Measurements from ENCODE around the gene ACVR1B. TPM values are rescaled to one million over a fixed set of nuclear protein-coding genes. Genes with fewer than 3 reads are reported as not detected.
"Not testable (repeated sequence)": the region's sequence is repeated elsewhere in the genome, so short reads cannot be mapped to it uniquely, and the experiment has no call there.

ACVR1B gene
- total RNA-seq, 1 donor from 2014 or later: 13.8 TPM

GRCh38 chr12:51977320-51977753 is 25.8 kb downstream of the ACVR1B start:
- peaks cover 13% of the 10 kb centered on the region for H4K20me1 ChIP-seq (ENCODE audit: insufficient read depth, low read length)
- H3K9me3 Mint-ChIP-seq (ENCODE audit: unreplicated experiment): no peaks in the 10 kb centered on the region
- peaks cover 8% of the 10 kb centered on the region for H3K36me3 ChIP-seq (ENCODE audit: insufficient read depth, low read length)
- peaks cover 46% of the 10 kb centered on the region for H3K4me1 ChIP-seq (ENCODE audit: insufficient read depth, low read length)
- peaks cover 18% of the 10 kb centered on the region for H3K36me3 Mint-ChIP-seq (ENCODE audit: low read depth, unreplicated experiment)
- H3K79me2 ChIP-seq (ENCODE audit: insufficient read depth, low read length): peaks cover 19% of the 10 kb centered on the region
- H3K4me3 ChIP-seq (ENCODE audit: insufficient read depth, low read depth, low read length): no peak overlapping the region
- no peak overlapping the region for H3K27ac Mint-ChIP-seq (ENCODE audit: unreplicated experiment)
- DNase-seq (ENCODE audit: low read depth) (peak; percentile 36), FAIRE-seq (no peak)
- H3K4me2 ChIP-seq (ENCODE audit: low read length): no peak overlapping the region
- TF ChIP-seq CTCF (IDR thresholded peaks at IDR 0.05; ENCODE audit: insufficient read depth, low read depth, low read length): no peak
- no peak for TF ChIP-seq EZH2 (IDR thresholded peaks at IDR 0.05; ENCODE audit: insufficient read depth, low read length)
- no peaks in the 10 kb centered on the region for H3K27me3 Mint-ChIP-seq (ENCODE audit: low read depth, unreplicated experiment)
- H3K27me3 ChIP-seq (ENCODE audit: insufficient read depth, low read length): no peaks in the 10 kb centered on the region
- no peak overlapping the region for H3K27ac ChIP-seq (ENCODE audit: low read depth, low read length)
- H2AFZ ChIP-seq (ENCODE audit: low read depth, low read length): no peak overlapping the region
- peaks cover 49% of the 10 kb centered on the region for H3K4me1 Mint-ChIP-seq (ENCODE audit: low read depth, unreplicated experiment)
- H3K9ac ChIP-seq (ENCODE audit: low read length): no peak overlapping the region
- H3K9me3 ChIP-seq (ENCODE audit: insufficient read depth, low read depth, low read length): no peaks in the 10 kb centered on the region
- H3K4me3 Mint-ChIP-seq (ENCODE audit: unreplicated experiment): no peak overlapping the region

GRCh38 chr12:51979306-51979705 is 27.8 kb downstream of the ACVR1B start:
- FAIRE-seq; H3K36me3 ChIP-seq (ENCODE audit: insufficient read depth, low read length); H3K4me3 Mint-ChIP-seq (ENCODE audit: unreplicated experiment): not testable (repeated sequence)

GRCh38 chr12:51980051-51980808 is 28.7 kb downstream of the ACVR1B start:
- Histone ChIP-seq H3K9ac (ENCODE audit: low read length) (no peak overlapping the region), H3K4me1 (ENCODE audit: insufficient read depth, low read length) (peaks cover 18% of the 10 kb centered on the region), H3K4me3 (ENCODE audit: insufficient read depth, low read depth, low read length) (no peak overlapping the region), H3K9me3 (ENCODE audit: insufficient read depth, low read depth, low read length) (no peaks in the 10 kb centered on the region), H3K4me2 (ENCODE audit: low read length) (no peak overlapping the region), H4K20me1 (ENCODE audit: insufficient read depth, low read length) (no peaks in the 10 kb centered on the region), H3K27me3 (ENCODE audit: insufficient read depth, low read length) (no peaks in the 10 kb centered on the region), H3K36me3 (ENCODE audit: insufficient read depth, low read length) (peaks cover 18% of the 10 kb centered on the region), H3K79me2 (ENCODE audit: insufficient read depth, low read length) (peaks cover 6% of the 10 kb centered on the region), H3K27ac (ENCODE audit: low read depth, low read length) (no peak overlapping the region), H2AFZ (ENCODE audit: low read depth, low read length) (no peak overlapping the region)
- no peak for FAIRE-seq
- peaks cover 23% of the 10 kb centered on the region for H3K4me1 Mint-ChIP-seq (ENCODE audit: low read depth, unreplicated experiment)
- no peaks in the 10 kb centered on the region for H3K9me3 Mint-ChIP-seq (ENCODE audit: unreplicated experiment)
- no peak for DNase-seq (ENCODE audit: low read depth)
- H3K4me3 Mint-ChIP-seq (ENCODE audit: unreplicated experiment): no peak overlapping the region
- H3K36me3 Mint-ChIP-seq (ENCODE audit: low read depth, unreplicated experiment): peaks cover 25% of the 10 kb centered on the region
- no peak overlapping the region for H3K27ac Mint-ChIP-seq (ENCODE audit: unreplicated experiment)
- no peak for TF ChIP-seq EZH2 (IDR thresholded peaks at IDR 0.05; ENCODE audit: insufficient read depth, low read length)
- peak; percentile 99 for TF ChIP-seq CTCF (IDR thresholded peaks at IDR 0.05; ENCODE audit: insufficient read depth, low read depth, low read length)
- H3K27me3 Mint-ChIP-seq (ENCODE audit: low read depth, unreplicated experiment): no peaks in the 10 kb centered on the region

More at GRCh38 chr12:51979306-51979705, 27.8 kb downstream of the ACVR1B start:
- not testable (repeated sequence) for H3K27me3 ChIP-seq (ENCODE audit: insufficient read depth, low read length); H3K27ac Mint-ChIP-seq (ENCODE audit: unreplicated experiment); H2AFZ ChIP-seq (ENCODE audit: low read depth, low read length); H3K9me3 Mint-ChIP-seq (ENCODE audit: unreplicated experiment); H4K20me1 ChIP-seq (ENCODE audit: insufficient read depth, low read length); H3K27ac ChIP-seq (ENCODE audit: low read depth, low read length); H3K9me3 ChIP-seq (ENCODE audit: insufficient read depth, low read depth, low read length); H3K4me3 ChIP-seq (ENCODE audit: insufficient read depth, low read depth, low read length); H3K9ac ChIP-seq (ENCODE audit: low read length); H3K27me3 Mint-ChIP-seq (ENCODE audit: low read depth, unreplicated experiment)
- Mint-ChIP-seq H3K36me3 (ENCODE audit: low read depth, unreplicated experiment) (peaks cover 25% of the 10 kb centered on the region), H3K4me1 (ENCODE audit: low read depth, unreplicated experiment) (peaks cover 32% of the 10 kb centered on the region)
- DNase-seq (ENCODE audit: low read depth): peak; percentile 42
- Histone ChIP-seq H3K4me1 (ENCODE audit: insufficient read depth, low read length) (peaks cover 28% of the 10 kb centered on the region), H3K4me2 (ENCODE audit: low read length) (peak overlapping the region; percentile 5), H3K79me2 (ENCODE audit: insufficient read depth, low read length) (peaks cover 11% of the 10 kb centered on the region)

Measured in astrocyte (in vitro differentiated cells and primary cell).